HG03558 (cell line): ENCODE measurements around the gene EFCAB5.
"Not testable (repeated sequence)": the region's sequence is repeated elsewhere in the genome, so short reads cannot be mapped to it uniquely, and the experiment has no call there.

ENCODE experiments used
- ATAC-seq: cut with Tn5 transposase; IDR thresholded peaks from one replicate; pipeline ENCODE4 v1.9.1; 2021; ENCODE audit warnings: moderate number of reproducible peaks; ENCODE audit not compliant: unreplicated experiment; ENCODE audit errors: extremely low read depth

The EFCAB5 gene

DNA sequence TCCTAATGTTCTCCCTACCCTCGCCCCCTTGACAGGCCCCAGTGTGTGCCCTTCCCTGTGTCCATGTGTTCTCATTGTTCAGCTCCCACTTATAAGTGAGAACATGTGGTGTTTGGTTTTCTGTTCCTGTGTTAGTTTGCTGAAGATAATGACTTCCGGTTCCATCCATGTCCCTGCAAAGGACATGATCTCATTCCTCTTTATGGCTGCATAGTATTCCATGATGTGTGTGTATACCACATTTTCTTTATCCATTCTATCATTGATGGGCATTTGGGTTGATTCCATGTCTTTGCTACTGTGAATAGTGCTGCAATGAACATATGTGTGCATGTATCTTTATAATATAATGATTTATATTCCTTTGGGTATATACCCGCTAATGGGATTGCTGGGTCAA lies 146.0 kb downstream of the EFCAB5 start:
- not testable (repeated sequence) for ATAC-seq

DNA sequence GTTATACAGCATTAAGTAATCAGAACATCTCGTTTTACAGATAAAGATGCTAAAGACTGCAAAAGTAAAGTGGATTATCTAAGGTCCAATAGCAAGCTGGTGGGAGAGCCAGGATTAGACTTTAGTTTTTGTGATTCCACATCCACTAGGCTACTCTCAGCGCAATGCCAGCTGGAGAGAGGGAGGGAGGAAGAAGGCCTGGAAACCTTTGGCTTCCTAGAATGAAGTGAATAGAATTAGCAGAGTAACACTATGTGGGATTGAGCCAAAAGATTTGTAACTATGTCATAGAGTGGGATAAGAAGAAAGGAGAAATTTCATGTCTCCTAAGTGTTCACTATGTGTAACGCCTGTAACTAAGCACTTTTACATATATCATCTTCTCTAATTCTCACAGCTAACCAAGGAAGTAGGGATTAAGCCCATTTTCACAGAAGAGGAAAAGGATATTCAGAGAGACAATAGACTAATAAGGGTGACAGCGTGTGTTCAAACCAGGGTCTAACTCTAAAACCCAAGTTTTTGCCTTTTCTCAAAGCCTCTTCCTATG lies 149.8 kb downstream of the EFCAB5 start:
- ATAC-seq = no peak

DNA sequence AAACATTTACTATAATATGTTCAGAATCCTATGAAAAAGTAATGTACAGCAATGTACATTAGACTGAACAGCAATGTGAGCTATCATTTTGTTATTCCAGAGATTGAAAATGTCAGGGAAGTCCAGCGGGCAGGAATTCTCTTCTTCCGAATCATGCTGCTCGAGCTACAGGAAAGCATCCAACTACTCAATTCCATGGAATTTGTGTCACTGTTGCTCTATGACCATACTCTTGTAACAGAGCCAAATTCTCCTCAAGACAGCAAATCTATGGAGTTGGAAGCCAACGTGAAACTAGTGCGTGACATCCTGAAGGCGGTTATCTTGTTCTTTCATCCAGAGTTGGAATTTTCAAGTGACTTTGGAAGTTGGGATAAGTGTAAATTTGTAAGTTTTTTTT lies 150.3 kb downstream of the EFCAB5 start:
- ATAC-seq = no peak

DNA sequence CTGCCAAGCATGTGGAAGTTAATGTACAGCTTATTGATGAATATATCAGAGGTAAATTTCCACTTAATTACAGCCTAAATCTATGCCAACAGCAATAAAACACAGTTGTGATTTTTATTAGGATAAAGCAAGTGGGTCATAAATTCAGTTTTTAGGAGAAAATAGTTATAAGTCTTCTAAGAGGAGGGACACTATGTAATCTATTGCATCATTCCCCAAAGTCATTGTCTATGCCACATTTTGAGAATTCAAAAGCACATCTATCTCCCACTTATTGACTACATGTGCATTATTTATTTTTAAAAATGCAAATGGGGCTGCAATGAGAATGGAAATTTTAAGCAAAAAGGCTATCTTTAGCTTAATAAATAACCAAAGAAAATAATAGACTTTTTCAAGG lies 151.5 kb downstream of the EFCAB5 start:
- ATAC-seq = no peak

DNA sequence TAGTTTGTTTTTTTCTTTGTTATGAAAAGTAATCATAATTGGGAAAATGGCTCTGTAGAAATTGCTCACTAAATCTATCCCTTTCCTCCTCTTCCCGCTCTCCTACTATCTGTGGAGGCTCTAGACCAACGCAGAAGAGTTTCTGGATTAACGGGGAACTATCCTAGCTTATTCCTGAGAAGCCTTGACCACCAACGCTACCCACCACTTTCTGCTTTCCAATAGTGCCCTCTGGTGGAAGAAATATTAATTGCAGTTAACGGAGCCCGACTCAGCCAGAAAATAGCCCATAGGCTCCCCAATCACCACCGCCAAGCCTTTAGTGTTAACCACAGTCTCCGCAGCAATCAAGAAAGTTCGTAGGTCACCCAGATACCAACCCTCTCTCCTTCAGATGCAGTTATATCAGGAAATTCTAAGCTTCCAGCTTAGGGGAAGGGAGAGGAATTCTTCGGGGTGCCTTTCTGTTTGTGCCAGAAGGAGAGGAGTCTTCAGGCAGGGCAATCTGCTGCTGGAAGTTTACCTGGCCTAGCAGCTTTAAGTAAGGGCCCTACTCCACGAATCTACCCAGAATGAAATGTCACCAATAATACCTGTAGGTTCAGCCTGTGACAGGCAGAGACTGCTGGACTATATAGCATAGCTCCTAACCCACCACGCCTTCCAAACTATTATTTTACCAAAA lies 152.2 kb downstream of the EFCAB5 start:
- ATAC-seq = no peak

DNA sequence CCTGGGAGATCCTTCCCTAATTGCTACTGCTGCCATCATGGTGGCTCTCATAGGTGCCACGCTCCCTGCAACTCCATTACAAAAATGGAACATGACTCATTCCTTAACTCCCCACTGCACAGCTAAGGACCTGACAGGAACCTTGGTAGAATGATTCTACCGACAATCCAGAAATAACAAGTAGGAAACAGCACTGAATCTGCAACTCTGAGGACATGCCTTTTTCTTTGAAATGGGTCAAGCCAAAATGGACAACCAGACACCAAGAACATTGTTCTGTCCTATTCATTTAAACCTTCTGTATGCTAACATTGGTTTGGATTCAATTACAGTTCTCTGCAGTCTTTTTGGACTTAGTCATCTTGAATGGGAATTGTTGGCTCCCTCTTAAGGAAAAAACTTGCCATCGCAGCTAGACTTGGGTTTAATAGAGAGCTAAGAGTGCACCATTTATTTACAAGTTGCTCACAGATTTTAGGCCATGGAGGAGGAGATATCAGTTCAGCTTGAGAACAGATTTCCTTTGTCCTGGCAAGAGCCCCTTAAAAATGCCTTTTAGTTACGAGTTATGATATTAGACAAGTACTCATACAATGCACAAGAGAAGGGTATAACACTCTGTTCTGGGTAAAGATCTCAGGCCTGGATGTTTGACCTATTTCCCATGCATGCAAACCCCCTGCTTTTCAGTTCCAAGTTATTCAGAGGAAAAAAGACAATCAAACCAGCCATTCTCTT lies 154.2 kb downstream of the EFCAB5 start:
- no peak for ATAC-seq

DNA sequence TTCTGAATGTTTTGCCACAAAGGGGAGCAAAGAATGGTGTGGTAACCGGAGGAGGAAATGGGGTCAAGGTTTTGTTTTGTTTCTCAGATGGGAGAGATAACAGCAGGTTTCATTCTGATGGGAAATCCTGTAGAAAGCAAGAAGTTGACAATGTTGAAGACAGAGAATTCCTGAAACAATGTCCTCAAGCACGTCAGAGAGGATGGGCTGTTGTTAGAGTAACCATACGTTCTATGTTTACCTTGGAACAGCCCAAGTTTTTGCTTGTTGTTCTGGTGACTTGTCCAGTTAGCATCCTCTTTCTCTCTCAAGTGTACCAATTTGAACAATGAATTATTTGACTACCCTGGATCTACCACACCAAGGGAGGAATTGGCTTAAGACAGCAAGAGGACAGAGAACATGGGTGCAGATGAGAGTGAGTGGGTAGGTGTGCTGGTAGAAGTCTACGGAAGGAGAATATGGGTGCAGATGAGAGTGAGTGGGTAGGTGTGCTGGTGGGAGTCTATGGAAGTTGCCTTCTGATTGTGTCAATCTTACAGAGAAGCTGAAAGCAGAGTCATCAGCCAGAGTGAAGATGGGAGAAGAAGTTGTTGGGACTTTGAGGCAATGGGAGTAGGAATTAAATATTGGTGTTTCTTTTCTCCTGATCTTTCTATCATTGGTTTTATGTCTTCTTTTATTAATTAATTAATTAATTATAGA lies 160.4 kb downstream of the EFCAB5 start:
- ATAC-seq = no peak

DNA sequence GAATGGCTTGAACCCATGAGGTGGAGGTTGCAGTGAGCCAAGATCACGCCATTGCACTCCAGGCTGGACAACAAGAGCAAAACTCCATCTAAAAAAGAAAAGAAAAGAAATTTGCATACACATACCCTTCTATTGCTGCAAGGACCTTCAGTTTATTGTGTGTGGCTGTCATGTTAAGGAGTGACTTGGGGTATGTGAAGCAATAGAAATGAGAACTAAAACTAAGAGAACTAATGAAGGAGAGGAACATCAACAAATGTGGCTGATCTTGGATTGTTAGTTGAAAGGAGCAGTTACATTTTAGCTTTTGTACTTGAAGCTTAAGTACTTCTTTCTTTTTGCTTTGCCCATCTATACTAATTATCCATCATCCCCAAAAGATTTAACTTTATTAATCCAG lies 162.5 kb downstream of the EFCAB5 start:
- no peak for ATAC-seq

DNA sequence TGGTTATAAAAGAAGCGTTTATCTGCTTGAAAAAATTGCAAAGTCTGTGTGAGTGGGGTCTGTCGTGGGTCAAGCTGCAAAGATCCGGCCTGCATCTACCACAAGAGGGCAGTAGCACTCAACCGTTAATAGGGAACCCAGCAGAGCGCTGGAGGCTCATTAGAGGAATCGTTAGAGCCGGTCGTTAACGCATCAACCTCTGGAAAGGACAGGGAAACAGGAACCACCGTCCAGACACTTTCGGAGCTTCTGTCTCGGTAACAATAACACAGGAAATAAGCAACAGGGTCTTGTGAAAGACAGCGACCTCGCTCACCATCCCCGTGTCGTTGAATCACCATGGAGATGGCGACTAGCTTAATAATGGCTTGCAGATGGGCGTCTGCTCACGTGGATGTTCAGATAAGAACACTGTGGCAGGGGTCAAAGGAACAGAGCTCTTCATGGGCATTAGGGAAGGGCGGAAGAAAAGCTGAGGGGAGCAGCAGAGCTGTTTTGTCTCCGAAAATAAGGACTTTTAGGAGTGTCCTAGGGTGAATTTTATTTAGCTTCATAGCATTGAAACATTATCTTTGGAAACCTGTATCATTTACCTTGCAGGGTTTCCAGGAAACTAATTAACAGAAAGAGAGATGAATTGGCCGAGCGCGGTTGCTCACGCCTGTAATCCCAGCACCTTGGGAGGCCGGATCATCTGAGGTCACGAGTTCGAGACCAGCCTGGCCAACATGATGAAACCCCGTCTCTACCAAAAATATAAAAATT lies 163.3 kb downstream of the EFCAB5 start:
- ATAC-seq = no peak

DNA sequence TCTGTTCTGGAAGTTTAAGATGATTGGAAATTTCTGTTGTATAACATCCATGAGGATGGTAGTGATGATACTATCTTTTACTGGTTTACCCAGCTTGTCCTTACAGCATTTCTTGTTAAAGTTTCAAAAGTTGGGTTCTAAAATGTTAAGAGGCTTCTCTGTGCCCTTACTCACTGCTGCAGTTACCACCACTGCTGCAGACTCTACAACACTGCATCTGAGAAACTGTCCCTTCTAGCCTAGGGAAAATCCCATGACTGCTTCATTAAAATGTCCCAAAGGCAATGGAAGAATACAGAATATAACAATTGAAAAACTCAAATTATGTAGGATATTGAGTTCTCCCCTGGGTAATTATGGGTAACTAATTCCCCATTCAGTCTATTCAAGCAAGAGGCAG lies 171.4 kb downstream of the EFCAB5 start:
- no peak for ATAC-seq

DNA sequence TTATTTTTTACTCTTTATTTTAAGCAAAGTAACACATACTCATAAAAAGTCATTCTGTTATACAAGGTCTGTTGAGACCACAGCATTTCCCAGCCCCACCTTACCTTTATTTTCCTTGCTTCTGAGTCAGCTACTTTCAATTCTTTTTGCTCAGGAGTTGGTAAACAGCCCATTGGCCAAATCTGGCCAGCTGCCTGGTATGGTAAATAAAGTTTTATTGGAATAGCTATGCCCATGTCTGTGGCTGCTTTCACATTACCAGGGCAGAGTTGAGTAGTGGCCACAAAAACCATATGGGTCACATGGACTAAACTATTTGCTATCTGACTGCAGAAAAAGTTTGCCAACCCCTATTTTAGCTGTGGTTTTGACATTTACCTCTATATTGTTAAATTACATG lies 171.8 kb downstream of the EFCAB5 start:
- ATAC-seq = no peak

DNA sequence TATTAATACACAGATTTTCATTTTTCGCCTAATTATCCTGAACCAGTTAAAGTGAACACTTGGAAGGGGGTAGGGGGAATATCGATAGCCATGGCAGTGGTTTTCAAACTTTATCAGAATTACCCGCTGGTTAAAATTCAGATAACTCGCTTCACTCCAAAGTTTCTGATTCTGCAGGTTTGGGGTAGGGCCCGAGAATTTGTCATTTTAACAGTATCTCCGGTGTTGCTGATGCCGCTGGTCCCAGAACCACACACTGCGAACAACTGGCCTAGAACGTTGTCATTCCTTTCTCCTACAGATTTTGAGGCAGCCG lies 174.9 kb downstream of the EFCAB5 start:
- no peak for ATAC-seq

DNA sequence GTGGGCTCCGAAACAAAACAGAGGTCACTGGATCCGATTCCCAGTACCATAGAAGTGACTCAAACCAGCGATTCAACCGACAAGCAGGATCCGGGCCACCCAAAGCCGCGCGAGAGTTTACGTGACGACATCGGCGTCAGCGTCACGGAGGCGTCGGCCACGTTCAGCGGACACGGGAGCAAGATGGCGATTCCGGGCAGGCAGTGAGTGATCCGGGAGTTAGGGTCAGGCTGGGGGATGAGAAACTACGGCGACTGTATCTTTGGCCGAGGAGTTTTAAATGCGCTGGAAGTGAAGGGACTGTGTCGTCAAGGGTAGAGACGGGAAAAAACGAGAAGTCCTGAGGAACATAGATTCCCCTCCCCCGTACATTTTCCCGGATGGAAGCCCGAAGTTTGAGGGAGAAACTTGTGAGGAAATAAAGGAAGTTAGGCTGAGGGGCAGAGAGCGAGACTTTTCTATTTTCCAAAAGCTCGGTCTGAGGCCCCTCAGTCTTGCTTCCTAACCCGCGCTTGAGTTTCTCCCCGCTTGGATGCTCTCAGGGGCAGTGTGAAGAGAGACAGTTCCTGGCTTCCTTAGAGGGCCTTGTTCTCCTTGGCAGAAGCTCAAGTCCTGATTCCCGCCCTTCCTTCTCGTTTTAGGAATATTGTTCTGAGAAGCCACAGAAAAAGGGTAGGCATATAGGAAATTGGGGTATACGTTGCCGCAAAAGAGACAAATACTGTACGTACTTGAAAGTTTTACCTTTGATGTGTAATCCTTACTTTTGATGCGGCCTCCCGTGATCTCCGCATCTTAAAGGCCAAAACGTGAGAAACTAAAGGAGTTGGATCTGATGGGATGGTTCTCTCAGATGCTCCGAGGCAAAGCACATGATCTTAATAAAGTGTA lies 175.5 kb downstream of the EFCAB5 start, which contains the start of gene NSRP1:
NSRP1 (plus strand) TSS at position 156 of the 891 bp plus-strand sequence; CDS start at position 184, 28 bp downstream.
- peak; percentile 55 for ATAC-seq

DNA sequence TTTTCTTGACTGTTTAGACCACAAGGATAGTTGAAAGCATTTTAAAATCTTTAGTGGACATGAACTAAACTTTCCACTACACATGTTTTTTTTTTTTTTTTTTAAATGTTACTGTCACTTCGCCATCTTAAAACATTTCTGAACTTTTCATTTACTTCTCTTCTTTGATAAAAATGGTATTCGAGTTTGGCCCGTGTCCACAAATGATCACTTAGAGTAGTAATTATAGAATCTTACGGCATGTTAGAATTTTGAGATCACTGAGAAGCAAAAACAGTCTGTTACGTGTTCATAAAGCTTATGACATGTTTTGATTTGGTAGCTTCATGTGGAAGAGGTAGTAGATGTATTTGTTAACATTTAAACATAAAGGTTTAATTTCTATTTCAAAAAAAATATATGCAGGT lies 176.2 kb downstream of the EFCAB5 start:
- no peak for ATAC-seq

DNA sequence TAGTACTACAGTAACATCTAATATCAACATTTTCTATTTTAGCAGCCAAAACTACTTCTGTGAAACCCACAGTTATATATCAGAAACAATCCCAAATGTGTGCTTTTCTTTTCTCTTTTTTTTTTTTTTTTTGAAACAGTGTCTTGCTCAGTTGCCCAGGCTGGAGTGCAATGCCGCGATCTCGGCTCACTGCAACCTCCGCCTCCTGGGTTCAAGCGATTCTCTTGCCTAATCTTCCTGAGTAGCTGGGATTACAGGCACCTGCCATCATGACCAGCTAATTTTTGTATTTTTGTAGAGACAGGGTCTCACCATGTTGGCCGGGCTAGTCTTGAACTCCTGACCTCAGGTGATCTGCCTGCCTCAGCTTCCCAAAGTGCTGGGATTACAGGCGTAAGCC lies 177.2 kb downstream of the EFCAB5 start:
- ATAC-seq = not testable (repeated sequence)

DNA sequence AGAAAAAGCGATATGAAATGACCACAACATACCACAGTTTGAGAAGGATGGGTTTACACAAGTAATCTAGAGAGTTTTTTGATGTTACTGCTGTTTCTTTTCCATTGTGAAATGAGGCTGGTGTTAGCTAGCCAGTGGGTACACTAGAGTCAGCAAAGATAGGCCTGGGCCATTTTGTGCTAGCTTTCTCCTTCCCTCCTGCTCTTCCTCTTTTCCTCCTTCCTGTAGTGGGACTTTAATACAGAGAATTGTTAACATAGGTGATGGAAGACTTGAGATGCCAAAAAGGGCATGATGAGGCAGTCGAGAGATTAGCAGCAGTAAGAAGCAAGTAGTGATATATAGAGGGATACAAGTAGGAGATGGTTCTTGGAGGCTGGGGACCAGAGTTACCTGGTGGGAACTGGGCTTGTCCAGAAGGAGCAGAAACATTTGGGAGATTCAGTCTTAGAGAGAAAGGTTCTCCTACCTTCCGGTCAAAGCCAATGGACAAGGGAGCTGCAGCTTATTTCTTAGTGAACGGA lies 182.9 kb downstream of the EFCAB5 start:
- ATAC-seq = no peak

DNA sequence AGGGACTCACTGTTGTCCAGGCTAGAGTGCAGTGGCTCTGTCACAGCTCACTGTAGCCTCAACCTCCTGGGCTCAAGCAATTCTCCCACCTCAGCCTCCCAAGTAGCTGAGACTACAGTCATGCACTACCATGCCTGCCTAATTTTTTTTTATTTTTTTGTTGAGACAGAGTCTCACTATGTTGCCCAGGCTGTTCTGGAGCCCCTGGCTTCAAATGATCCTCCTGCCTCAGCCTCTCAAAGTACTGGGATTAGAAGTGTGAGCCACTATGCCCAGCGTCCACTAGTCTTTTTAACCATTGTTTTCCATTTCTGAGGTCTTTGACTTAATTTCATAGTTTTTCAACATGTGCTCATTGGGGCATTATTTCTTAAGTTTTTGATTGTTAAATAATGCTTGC lies 188.7 kb downstream of the EFCAB5 start:
- ATAC-seq = no peak

DNA sequence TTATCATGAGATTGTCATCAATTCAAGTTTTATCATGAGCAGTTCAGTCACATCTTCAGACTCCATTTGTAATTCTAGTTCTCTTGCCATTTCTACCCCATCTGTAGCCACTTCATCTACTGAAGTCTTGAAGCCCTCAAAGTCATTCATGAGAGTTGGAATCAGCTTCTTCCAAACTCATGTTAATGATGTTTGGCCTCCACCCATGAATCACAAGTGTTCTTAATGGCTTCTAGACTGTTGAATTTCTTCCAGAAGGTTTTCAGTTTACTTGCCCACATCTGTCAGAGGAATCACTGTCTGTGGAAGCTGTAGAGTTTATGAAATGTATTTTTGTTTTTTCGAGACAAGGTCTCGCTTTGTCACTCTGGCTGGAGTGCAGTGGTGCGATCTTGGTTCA lies 191.2 kb downstream of the EFCAB5 start:
- ATAC-seq = no peak

DNA sequence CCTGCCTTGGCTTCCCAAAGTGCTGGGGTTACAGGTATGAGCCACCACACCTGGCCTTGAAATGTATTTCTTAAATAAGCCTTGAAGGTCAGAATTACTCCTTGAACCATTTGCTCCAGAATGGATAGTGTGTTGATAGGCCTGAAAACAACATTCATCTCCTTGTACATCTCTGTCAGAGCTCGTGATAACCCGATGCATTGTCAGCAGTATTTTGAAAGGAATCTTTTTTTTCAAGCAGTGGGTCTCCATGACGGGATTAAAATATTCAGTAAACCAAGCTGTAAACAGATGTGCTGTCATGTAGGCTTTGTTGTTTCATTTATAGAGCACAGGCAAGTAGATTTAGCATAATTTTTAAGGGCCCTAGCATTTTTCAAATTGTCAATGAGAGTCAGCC lies 191.8 kb downstream of the EFCAB5 start:
- ATAC-seq = no peak
